Measurements from ENCODE around the gene CUL1. TPM values are rescaled to one million over a fixed set of nuclear protein-coding genes. Genes with fewer than 3 reads are reported as not detected.

Gene CUL1
- total RNA-seq, result 48.4 TPM

- DNase-seq (ENCODE audit: low spot score), result peak; percentile 87
Measured at GRCh38 chr7:148698397-148699023, at the start of gene CUL1. TSS of gene CUL1 (plus strand) at chr7:148698903. CDS start at chr7:148730123, 31,220 bp downstream.

DNA sequence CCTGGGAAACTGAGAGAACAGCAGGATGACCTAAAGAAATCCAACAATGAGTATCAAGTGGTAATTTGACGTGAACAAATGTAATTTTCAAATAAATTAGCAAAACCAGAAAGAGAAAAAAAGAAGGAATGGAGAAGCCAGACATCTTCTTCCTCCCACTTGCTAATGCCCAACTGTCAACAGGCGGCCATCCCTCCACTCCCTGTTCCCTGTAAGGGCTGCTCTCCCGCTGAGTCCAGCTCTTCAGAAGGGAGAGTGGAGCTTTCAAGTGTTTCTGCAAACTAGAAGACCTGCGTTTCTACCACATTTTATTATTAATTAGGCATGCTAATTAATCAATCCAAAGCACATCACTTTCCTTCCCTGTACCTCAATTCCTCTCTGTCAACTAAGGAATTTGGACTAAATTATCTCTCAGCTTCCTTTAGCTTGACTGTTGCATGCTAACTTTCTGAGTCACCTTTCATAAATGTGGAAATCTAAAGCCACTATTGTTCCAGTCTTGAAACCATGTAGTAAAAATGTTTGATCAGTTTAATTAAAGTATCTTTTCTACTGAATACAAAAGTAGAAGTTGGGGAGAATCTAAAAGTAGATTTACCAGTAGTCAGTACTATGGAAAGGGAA lies 48.4 kb upstream of the CUL1 start:
- DNase-seq (ENCODE audit: low spot score), result no peak

GRCh38 chr7:148652773-148653172 lies 45.9 kb upstream of the CUL1 start:
- DNase-seq (ENCODE audit: low spot score), result no peak

- no peak for DNase-seq (ENCODE audit: low spot score)
Measured at GRCh38 chr7:148657929-148658328, 40.8 kb upstream of the CUL1 start.

DNA sequence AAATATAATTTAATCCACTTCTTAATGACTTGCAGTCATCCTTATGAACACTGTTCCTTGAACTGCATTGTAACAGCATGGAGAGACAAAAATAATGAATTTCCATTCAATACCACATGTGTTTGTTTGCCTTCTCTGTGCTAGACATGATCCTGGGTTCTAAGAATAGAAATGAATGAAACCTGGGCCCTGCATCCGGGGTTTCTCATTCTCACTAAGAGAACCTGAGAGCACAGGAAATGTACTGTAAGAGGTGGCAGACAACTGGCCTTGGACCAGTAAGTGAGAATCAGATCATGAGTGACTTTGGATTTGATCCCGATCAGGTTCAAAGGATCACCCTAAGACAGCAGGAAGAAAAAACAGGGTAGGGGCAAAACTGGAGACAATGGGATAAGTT lies 37.2 kb upstream of the CUL1 start:
- no peak for DNase-seq (ENCODE audit: low spot score)

GRCh38 chr7:148662646-148663045 lies 36.1 kb upstream of the CUL1 start:
- DNase-seq (ENCODE audit: low spot score), result no peak

DNA sequence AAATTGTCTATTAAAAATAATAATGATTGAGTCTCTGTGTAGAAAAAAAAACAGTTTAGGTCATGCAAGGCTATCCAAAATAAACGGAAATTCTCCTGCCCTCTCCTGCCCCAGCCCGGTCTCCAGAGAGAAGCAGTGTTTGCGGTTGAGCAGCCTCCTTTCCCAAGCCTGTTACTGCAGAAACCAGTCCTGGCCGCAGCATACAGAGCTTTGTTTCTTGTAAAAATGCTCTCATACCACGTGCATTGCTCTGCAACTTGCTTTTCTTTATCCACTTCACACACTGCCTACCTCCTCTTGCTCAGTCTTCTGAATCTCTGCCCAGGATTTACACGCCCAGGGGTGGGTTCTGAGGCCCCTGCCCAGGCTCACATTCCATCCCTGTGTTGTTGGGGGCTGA lies 34.4 kb upstream of the CUL1 start:
- no peak for DNase-seq (ENCODE audit: low spot score)

DNA sequence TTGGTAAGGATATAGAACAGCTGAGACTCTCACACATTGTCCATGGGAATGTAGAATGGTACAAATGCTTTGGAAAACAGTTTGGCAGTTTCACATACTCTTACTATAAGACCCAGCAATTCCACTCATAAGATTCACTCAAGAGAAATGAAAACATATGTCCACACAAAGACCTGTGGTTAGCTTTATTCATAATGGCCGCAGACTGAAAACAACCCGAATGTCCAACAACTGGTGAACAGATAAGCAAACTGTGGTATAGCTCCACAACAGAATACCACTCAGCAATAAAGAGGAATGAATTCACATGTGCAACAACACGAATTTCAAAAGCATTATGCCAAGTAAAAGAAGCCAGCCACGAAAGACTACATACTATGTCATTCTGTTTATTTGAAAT lies 33.5 kb upstream of the CUL1 start:
- no peak for DNase-seq (ENCODE audit: low spot score)

- DNase-seq (ENCODE audit: low spot score), result no peak
Measured at GRCh38 chr7:148669927-148670326, 28.8 kb upstream of the CUL1 start.

GRCh38 chr7:148670374-148670773 lies 28.3 kb upstream of the CUL1 start:
- DNase-seq (ENCODE audit: low spot score), result no peak

DNA sequence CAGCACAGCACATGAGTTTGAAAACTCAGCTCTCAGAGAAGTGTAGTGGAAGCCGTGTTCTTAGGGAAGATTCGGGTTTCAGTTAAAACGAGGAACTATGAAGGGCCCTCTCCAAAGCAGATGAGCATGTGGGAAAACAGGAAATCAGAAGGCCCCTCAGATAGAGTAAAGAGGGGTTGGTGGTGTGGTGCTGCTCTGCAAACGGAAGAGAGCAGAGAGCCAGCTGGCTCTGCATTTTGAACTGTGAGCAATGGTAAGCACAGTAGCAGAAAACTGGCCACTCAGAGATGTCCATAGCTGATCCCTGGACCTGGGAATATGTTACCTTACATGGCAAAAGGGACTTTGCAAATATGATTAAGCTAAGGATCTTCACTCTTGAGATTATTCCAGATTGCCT lies 27.9 kb upstream of the CUL1 start:
- no peak for DNase-seq (ENCODE audit: low spot score)

DNA sequence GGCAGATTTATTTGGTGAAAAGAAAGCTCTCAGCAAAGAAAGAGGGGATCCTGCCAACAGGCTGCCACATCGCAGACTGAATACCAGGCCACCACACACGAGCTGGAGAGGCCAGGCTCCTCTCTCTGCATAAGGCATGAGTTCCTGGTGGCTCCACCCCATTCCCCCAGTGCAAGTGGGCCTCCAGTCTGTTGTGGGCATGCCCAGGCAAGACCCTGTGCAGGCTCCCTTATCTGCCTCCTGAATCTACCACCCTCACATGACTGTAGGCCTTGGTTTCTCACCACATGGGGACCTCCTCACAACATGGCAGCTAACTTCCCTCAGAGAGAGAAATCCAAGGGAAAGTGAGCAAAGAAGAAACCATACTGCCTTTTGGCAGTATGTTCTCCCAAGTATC lies 26.7 kb upstream of the CUL1 start:
- DNase-seq (ENCODE audit: low spot score), result no peak

DNA sequence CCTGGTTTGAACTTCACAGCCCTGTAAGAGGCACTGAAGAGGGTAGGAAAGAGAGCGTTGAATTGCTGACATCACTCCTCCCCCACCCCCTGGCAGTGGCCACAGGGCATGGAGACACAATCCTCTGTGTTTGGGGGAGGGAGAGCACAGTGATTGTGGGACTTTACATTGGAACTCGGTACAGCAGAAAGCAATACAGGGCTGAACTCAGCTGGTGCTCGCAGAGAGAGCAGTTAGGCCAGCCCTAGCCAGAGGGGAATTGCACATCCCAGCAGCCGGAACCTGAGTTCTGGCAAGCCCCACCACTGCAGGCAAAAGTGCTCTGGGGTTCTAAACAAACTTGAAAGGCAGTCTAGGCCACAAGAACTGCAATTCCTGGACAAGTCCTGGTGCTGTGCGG lies 24.0 kb upstream of the CUL1 start:
- no peak for DNase-seq (ENCODE audit: low spot score)

DNA sequence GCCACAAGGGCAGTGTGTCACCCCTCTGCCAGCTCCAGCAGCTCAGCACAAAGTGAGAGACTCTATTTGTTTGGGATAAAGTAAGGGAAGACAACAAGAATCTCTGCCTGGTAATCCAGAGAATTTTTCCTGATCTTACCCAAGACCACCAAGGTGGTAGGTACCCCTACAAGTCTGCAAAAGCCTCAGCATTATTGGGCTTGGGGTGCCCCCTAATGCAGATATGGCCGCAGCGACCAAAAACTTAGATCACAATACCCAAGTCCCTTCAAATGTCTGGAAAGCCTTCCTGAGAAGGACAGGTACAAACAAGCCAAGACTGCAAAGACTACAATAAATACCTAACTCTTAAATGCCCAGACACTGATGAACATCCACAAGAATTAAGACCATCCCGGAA lies 22.4 kb upstream of the CUL1 start:
- no peak for DNase-seq (ENCODE audit: low spot score)

- no peak for DNase-seq (ENCODE audit: low spot score)
Measured at GRCh38 chr7:148681821-148682220, 16.9 kb upstream of the CUL1 start.

DNA sequence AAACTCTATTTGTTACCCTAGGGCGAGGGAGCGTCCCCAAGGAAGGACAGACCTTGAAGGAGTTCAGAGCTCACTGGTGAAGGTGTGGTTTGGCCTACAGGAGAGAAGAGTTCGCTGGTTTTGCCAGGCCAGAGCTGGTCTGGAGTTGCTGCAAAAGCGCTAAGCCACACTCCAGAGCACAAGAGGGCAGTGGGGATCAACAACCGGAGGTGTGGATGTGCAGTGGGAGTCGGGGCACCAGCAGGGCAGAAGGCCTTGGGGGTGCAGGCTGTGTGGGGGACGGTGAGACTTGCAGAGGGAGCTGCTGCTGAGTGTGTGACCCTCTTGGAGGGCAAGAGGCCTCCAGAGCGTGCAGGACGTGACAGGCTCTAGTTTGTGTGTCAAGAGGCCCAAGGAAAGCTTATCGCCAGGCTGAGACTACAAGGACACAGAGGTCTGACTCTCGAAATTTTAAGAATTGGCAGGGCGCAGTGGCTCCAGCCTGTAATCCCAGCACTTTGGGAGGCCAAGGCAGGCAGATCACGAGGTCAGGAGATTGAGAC lies 14.3 kb upstream of the CUL1 start:
- DNase-seq (ENCODE audit: low spot score), result no peak

DNA sequence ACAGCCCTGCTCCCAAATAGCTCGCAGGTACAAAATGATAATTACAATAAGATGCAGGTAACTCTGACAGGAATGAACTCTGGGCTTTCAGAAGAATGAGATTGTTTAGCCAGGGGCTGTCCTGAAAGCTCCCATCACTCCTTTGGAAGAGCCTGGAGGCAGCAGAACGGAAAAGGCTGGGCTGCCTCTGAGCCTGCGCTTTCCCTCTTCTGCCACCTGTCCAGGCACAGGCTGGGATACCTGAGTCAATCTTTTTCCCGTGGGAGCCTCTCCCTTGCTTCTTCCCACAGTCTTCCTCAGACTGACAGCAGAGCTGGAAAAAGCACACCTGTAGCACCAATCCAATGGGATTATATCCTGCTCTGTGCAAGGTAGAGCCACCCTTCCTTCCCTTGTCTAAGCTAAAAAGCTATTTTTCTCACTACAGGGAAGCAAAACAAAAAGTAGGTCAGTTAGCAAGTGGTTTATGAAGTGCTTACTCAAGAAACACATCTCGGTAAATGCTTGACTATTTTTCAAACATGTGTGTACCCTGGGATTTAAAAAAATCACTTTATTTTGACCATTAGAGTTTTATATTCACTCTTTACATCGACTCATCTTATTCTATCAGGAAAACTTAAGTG lies 12.3 kb upstream of the CUL1 start:
- no peak for DNase-seq (ENCODE audit: low spot score)

DNA sequence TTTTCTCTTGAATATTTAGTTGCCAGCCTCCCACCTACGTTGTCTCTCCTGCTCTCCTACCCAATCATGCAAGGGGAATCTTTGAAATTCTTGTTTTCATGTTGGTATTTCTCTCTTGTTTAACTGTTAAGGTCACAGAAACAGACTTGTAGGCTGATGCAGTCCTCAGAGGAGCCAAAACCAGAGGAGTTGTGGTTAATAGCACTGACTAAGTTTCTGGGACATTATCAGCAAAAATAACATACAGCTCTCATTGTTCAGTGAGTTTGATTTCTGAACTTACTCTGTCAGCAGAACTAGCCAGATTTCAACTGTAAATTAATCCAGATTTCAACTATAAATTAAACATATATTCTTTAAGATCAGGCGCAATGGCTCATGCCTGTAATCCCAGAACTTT lies 11.1 kb upstream of the CUL1 start:
- DNase-seq (ENCODE audit: low spot score), result no peak

DNA sequence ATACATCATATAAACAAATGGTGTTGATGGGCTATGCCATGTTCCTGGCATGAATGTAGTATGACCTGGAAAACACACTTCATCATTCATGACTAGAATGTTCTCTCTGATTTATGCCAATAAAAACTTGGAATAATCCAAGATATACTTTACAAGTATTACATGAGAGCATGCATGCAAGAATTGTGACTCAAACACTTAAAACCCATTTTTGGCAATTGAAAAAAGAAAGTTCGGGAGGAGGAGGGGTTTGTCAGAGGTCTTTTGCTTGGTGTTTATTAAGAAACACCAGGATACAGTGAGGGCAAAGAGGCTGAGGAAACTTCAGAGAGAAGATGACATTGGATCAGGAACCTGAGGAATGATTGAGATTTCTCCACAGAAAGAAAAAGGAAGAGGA lies 10.2 kb upstream of the CUL1 start:
- no peak for DNase-seq (ENCODE audit: low spot score)

- DNase-seq (ENCODE audit: low spot score), result no peak
Measured at GRCh38 chr7:148693651-148694050, 5.1 kb upstream of the CUL1 start.

DNA sequence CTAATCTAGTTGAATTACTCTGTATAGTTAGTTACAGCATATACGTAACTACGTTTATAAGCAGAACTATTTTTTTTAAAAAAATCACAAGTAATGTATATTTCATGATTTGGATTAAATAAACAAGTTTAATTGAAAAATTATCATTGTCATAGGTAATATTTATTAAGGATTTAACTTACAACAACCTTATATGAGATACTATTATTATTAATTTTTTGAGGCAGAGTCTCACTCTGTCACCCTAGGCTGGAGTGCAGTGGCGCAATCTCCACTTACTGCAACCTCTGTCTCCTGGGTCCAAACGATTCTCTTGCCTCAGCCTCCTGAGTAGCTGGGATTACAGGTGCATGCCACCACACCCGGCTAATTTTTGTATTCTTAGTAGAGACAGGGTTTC lies 4.1 kb upstream of the CUL1 start:
- DNase-seq (ENCODE audit: low spot score), result no peak

DNA sequence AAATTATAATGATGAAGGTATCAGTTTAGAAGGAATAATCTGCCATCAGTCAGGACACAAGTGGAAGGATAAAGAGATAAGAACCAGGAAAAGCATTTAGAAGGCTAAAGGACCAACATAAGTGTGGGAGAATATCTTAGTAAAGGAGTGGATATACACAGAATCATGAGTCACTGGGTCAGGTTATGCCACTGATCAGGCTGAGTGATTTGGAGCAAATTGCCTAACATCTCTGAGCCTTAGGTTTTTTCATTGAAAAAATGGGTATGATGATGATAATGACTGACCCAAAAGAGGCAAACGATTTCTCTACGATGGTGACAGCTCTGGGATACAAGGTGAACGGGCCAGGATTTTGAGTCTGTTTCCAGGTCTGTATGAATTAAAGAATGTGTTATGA lies 2.8 kb upstream of the CUL1 start:
- DNase-seq (ENCODE audit: low spot score), result no peak

DNA sequence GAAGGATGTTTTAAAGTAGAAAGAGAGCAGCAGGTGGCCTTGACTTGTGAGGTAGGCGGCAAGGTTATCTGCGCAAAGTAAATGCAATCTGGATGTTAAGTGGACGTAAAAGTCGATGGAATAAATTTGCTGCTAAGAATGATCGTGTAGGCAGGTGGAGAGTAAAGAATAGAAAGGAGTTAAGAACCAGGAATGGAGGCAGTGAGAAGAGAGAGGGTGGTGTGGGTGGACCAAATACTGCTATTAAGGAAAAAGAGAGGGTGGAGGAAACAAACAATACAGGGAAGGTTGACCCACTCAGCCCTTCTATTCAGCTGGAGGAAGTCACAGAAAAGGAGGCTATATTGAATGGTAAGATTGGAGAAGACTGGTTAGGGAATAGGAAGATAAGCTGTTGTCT lies 1.9 kb upstream of the CUL1 start:
- DNase-seq (ENCODE audit: low spot score), result no peak

Data from ureter (tissue), 1 donor.